GOT3 (cell line): Measurements from ENCODE around the gene TOR1AIP1.

Experiments
- DNase-seq: peaks from one replicate; lab custom pipeline; 2025; ENCODE audit warnings: mixed read lengths; lab: John Stamatoyannopoulos, UW

Gene TOR1AIP1

DNA sequence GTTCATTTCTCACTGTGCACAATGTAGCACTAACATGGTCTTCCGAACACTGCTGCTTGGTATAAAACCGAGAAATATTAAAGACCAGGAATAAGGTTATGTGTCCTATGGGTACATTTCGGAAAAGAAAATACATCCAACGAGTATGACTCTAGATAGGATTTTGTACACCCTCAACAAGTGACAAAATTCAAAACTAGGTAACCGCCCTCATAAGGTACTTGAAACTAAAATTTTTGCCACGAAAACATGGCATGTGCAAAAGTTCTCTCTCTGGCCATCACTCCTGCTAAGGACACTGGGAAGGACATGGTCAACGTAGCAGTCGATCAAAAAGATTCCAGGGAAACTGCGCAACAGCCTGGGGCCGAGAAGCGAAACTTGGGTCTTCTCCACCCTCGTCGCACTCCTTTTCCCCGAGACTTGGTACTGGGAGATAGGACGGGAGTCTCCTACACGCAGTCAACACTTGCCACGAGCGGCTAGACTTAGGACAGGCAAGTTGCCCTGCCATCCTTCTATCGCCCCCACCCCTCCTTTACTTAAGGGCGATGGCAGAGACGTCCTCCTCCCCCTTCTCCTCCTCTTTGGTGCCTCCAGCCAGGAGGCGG, 338 bp upstream of the TOR1AIP1 start:
- DNase-seq = no peak

DNA sequence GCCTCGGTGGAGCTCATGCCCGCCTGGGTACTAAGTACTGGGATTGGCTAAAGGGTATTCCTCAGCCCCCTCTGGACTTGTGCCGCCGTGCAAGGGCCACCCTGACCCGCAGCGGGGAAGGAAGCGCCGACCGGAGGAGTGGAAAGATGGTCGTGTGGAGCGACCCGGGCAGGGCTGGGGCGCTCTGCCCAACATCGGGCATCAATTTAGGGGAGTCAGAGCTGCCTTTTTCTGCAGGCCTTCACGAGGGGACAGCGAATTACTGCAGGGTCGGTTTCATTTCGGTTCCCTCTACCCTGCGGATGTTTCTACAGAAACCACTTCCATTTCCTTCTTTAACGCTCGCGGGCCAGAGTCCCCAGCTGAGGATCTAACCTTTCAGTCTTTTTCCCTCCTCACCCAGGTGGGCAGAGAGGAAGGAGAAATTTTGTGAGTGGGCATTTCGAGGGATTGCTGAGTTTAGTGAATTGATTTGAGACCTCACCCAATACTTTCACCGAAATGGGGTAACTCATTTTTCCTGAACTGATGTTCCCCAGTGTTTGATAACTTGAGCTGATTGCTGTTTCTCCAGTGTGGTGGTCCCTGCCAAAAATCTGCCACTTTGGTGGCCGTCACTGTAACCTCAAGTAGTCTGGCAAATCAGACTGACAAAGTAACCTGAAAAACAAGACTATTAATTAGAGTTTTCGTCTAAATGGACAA, 1.1 kb downstream of the TOR1AIP1 start:
- no peak for DNase-seq

DNA sequence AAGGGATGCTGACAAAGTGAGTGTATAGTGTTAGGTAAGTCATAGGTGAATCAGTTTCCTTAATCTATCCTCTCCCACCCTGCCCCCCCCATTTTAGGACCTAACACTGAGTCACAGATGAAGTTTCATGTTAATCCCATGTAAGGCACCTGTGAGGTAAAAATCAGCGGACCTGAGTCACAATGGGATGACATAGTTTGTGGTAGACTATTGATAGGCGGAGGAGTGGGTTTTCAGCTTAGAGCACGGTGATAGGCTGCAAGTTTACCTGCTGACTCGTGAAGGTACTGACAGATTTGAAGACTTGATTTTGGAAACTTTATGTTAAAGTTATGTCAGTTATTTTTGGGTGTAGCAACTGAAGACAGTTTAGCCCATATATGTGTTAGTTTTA, 1.7 kb downstream of the TOR1AIP1 start:
- DNase-seq = no peak

DNA sequence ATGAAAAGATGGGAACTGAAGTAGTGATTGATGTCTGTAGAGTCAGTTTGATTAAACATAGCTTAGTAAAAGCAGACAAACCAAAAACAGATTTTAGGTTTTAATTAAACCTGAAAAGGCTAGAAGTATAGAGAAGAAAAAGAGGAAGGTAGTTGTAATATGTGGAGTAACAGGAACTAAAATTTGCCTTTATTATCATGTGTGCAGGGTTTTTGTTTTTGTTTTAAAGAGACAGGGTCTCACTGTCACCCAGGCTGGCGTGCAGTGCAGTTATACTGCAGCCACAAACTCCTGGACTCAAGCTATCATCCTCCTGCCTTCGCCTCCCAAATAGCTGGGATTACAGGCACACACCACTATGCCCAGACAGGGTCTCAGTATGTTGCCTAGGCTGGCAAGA, 6.0 kb downstream of the TOR1AIP1 start:
- DNase-seq = no peak

DNA sequence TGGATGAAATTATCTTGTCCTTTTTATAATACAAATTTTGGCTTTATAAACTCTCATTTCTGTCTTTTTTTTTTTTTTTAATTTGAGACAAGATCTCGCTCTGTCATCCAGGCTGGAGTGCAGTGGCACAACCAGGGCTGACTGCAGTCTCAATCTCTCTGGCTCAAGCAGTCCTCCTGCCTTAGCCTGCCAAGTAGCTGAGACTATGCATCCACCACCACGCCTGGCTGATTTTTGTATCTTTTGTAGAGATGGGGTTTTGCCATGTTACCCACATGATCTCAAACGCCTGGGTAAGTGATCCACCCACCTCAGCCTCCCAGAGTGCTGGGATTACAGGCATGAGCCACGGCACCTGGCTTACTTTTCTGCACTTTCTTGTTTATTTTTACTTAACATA, 7.5 kb downstream of the TOR1AIP1 start:
- no peak for DNase-seq

DNA sequence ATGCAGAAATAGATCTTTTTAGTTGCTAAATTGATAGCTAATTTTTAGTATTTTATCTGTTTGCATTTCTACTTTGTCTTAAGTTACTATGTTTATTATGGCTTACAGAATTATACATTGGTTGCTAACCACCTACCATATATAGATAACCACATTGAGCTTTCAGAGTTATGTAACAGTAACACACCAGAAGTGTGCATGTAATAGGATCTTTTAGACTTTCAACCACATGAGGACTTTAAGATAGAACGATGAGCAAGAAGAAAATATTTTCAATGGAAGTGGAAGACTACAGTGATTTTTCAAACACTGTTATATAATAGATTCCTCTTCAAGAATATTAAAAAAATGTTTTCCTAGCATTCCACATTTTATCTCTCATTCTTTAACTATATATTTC, 28.8 kb downstream of the TOR1AIP1 start:
- DNase-seq = no peak

DNA sequence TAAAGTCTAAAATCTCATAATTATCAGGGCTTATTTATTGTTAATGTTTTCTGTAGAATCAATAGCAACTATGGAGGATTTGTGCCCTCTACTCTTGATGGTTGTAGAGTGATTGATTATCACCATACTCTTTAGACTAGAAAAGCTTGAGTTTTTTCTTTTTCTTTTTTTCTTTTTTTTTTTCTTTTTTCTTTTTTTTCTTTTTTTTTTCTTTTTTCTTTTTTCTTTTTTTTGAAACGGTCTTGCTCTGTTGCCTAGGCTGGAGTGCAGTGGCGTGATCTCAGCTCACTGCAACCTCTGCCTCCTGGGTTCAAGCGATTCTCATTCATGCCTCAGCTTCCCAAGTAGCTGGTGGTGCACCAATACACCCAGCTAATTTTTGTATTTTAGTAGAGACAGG, 29.7 kb downstream of the TOR1AIP1 start:
- no peak for DNase-seq

DNA sequence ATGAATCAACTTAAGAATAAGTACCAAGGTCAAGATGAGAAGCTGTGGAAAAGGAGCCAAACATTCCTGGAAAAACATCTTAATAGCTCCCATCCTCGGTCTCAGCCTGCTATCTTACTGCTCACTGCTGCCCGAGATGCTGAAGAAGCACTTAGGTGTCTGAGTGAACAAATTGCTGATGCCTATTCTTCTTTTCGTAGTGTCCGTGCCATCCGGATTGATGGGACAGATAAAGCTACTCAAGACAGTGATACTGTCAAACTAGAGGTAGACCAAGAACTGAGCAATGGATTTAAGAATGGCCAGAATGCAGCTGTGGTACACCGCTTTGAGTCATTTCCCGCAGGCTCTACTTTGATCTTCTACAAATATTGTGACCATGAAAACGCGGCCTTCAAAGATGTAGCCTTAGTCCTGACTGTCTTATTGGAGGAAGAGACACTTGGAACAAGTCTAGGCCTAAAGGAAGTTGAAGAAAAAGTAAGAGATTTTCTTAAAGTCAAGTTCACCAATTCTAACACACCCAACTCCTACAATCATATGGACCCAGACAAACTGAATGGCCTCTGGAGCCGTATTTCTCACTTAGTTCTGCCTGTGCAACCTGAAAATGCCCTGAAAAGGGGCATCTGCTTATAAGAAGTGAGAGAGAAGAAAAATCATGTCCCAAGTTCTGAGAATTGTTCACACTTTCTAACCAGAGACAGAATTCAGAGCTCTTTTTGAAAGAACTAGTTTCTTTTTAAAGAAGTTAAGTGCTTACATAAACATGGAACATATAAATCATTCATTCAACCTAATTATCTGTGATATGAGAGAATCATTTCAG, 35.7 kb downstream of the TOR1AIP1 start:
- DNase-seq = no peak

DNA sequence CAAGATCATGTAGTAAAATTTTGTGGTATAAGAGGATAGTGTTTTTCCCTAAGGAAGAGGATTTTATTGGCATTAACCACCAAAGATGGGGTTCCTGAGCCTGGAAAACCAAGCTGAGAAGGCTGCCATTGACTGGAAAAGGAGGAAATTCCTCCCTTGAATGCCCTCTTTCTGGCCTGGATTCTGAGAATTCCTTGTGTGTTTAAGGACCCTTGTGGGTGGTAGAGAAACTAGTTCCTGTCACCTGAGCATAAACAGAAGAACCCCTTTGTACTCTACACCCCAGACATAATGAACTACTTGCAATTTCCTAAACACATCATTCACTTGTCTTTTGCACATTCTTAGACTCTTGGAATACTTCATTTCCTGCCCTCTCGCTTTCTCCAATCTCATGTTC, 39.4 kb downstream of the TOR1AIP1 start:
- DNase-seq = no peak

DNA sequence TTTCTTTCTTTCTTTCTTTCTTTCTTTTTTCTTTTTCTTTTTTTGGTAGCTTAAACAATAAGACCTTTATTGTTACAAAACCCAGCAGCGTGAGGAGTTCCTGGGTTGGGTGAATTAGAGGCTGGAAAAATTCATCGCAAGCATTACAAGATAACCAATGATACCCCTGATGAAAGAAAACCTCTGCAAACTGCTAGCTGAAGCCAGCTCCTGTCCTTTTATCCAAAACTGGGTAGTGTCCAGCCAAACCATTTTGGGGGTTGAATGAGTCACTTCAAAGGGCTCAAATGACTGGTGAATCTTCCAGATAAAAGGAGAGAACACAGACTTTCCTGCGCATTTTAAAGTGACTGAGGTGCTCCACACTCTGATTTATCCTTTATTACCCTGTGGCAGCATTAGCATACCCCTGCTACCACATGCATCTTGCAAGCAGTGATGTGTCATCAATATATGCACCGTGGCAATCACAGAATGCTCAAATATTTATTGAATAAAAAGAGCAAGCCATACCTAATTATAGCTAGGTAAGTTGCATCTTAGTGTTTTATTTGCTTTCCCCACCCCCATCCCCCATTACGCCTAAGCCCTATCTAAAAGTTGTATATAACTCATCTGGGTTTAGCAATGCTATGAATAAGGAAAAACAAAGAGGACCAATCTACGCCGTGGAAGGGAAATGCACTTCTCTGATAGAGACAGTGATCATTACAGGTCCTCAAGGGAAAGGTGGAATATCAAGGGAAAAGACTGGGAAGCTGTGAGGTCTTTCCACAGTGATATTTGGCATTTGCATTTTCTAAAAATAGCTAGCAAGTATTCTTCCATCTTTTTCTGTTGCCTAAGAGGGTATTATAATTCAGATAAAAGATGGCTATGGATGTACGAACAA, 40.1 kb downstream of the TOR1AIP1 start:
- no peak for DNase-seq

DNA sequence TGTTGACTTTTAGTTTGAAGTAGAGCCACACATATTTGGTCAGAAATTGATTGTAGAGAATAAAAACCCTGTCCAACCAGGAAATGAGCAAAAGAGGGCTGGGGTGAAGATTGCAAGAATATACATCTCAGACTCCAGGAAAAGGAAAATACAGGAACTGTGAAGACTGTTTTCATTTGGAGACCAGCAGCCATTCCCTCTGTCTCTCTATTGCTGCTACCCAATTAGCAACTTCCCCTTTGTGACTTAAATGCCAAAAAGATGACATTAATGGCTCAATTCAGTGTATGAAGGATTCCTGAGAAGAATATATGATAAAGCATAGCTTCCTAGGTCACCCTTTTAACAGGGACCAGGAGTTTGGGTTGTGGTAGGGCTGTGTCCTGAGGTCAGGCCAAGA, 40.9 kb downstream of the TOR1AIP1 start:
- DNase-seq = no peak

DNA sequence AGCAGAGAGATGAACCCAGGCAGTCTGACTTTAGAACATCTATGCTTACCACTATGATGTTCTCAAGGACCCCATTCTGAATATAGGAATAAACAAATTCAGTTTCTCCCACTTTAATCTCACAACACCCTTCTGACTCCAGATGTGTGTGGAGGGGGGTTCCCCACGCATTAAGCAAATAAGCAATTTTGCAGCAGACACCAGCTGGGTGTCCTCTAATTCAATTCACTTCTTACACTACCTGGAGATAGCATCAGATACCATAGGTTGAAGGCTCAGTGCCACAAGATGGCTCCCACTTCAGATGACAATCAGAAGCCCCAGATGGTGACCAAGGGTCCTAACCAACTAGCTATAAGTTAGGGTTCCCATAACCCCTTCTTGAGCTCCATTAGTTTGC, 42.2 kb downstream of the TOR1AIP1 start:
- DNase-seq = no peak

DNA sequence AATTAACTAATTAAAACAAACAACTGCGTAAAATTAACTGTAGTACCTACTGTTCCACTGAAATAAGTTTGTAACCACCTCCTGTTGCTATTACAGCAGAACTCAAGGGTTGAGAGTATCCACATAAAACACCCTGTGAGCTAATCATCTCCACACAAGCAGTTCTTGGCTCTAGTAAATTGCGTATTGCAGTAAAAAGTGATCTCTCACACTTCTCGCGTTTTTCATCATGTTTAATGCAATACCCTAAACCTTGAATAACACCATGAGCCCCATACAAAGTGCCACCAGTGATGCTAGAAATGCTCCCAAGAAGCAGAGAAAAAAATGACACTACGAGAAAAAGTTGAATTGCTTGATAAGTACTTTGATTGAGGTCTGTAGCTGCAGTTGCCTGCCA, 43.2 kb downstream of the TOR1AIP1 start:
- DNase-seq = no peak

DNA sequence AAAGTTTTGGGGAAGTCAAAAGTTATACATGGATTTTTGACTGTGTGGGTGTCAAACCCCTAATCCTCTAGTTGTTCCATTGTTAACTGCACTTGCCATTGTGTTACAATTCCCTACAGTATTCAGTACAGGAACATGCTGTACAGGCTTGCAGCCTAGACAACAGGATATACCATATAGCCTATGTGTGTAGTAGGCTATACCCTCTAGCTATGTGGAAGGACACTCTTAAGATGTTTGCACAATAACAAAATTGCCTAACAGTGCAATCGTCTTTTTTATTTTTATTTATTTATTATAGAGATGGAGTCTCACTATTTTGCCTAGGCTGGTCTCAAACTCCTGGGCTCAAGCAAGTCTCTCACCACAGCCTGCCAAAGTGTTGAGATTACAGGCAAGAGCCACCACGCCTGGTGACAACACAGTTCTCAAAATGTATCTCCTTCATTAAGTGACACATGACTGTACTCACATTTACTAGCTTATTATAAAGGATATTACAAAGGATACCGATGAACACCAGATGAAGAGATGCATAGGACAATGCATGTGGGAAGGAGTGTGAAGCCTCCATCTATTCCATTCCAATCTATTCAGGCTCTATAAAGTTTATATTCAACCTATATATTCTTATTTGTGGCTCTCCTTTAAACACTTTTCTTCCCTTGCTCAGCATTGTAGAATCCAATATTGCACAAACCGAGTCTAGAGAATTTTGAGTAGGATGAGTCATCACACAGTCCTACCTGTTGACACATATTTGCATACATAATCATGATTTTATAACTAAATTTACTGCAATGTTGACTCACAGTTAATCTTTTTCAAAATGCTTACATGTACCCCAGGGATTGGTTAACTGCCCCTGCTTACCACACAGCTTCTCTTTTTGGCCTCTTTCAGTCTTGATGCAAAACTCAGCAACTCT, 44.1 kb downstream of the TOR1AIP1 start:
- DNase-seq = no peak

DNA sequence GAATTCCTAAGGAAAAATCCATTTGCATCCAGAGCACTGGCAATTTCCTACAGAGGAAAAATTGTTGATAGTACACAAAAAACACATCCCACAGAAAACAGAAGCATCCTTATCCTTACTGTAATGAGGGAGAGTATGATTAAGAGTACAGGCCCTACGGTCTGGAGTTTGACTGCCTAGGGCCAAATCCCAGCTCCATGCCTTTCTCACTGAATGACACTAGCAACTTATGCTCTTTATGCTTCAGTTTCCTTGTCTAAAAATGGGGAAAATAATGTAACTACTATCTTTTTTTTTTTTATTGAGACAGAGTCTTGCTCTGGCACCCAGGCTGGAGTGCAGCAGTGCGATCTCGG, 44.7 kb downstream of the TOR1AIP1 start:
- no peak for DNase-seq

DNA sequence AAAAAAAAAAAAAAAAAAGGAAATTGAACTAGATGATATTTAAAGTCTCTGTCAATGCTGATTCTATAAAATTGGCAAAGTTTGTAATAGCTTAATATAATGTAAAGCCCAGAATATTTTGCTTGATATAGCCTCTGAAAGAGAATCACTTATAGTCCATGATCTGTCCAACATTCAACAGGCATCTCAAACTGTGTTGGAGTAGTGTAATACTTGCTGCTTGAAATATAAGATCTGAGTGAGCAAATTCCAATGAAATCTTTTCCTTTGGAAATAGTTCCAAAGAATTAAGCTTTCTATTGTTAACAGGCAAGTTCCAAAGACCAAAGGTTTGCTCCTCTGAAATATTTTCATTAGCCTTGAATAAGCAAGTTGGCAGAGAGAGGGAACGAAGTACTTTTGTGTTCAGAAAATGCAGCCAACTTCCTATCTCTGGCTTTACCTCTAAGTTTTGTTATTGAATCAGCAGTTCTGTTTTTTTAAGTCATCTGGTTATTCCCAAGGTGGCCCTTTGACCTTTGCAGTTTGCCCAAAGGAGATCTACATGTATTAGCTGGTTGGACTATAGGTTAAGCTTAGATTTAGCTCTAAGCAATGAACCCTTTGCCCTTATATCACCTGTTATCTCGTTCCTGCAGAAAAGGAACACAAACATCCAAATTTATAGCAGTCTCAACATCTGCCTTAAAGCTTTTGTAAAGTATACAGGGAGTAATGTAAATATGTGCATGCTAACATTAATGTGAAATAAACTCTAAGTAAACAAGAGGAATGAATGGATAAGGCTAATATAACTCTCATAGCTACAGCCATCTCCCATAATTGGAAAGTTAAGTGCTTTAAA, 48.1 kb downstream of the TOR1AIP1 start:
- no peak for DNase-seq

DNA sequence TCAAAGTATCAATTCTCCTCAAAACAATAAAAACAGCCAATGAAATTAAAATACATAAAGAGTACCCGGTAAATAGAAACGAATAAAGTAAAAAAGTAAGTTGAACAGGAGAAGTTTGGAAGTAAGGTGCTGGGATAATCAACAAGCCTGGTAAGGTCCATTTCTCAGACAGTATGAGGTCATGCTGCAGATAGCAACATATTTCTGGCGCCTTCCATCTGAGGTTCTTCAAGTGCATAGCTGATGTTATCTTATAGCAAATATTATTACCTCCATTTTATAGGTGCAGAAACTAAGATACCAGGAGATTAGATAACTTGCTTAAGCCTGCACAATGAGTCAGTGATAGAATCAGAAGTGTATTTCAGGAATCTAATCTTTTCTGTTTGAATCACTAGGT, 48.8 kb downstream of the TOR1AIP1 start:
- no peak for DNase-seq

DNA sequence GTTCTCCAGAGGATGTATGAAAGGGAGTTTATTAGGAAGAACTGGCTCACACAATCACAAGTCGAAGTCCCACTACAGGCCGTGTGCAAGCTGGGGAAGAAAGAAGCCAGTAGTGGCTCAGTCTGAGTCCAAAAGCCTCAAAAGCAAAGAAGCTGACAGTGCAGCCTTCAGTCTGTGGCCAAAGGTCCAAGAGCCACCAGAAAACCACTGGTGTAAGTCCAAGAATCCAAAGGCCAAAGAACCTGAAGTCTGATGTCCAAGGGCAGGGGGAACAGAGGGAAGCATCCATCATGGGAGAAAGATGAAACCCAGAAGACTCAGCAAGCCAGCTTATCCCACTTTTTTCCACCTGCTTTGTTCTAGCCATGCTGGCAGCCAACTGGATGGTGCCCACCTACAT, 51.1 kb downstream of the TOR1AIP1 start:
- DNase-seq = no peak

DNA sequence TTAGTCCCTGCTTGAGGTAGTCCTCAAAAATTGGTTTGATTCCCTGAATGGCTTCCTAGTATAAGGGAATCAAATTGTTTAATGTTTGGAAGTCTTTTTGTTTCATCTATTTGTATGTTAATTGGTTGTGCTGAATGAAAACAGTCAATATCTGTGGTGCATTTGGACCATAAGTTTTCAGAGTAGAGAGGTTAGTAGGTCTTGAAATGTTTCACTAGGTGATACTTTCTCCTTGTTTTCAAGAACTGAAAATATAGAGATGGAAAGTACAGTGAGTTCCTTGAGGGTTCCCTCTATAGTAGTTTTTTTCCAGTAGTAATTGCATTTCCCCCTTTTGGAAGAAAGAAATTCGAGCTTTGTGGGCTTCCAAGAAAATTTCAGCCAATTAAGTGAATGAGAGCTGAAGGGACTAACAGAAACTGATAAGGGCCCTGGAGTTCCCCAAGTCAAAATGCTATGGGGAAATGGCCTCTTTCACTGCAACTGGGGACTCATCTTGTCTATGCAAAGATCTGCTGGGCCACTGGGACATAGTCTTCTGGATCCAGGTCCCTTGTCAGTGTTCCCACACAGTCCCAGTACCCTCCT, 53.9 kb downstream of the TOR1AIP1 start:
- no peak for DNase-seq
